BE2C (cell line): ENCODE data around the gene CCDC121.
"Not testable (repeated sequence)": the region's sequence is repeated elsewhere in the genome, so short reads cannot be mapped to it uniquely, and the experiment has no call there.

Experiments used
- DNase-seq: peaks from one replicate; pipeline ENCODE4 v3.0.0-alpha.2; 2020
- H3K27me3 ChIP-seq: fragments of 250-450 bp; sonication (Bioruptor Pico); 2 replicates; pipeline ENCODE4 v1.5.1; 2020; ENCODE audit warnings: mild to moderate bottlenecking
- H3K36me3 ChIP-seq: fragments of 250-450 bp; sonication (Bioruptor Pico); 2 replicates; pipeline ENCODE4 v1.5.1; 2020; ENCODE audit warnings: mild to moderate bottlenecking
- H3K4me1 ChIP-seq: fragments of 250-450 bp; sonication (Bioruptor Pico); 2 replicates; pipeline ENCODE4 v1.5.1; 2020
- H3K4me3 ChIP-seq: 2 replicates; pipeline ENCODE4 v1.5.1; 2011; ENCODE audit warnings: low read depth, low read length
- H3K9me3 ChIP-seq: fragments of 250-450 bp; sonication (Bioruptor Pico); 2 replicates; pipeline ENCODE4 v1.5.1; 2020
- TF ChIP-seq, protein P1 (sequence below): IDR thresholded peaks from 2 replicates; pipeline ENCODE4 v1.5.1; 2012; ENCODE audit warnings: mild to moderate bottlenecking, low read depth, low read length

CCDC121 gene

GRCh38 chr2:27613985-27614384 is 14.8 kb downstream of the CCDC121 start:
- Histone ChIP-seq H3K36me3 (peaks cover 40% of the 10 kb centered on the region), H3K27me3 (no peaks in the 10 kb centered on the region), H3K4me1 (no peaks in the 10 kb centered on the region), H3K4me3 (no peak overlapping the region), H3K9me3 (no peaks in the 10 kb centered on the region)
- TF ChIP-seq, protein P1, sequence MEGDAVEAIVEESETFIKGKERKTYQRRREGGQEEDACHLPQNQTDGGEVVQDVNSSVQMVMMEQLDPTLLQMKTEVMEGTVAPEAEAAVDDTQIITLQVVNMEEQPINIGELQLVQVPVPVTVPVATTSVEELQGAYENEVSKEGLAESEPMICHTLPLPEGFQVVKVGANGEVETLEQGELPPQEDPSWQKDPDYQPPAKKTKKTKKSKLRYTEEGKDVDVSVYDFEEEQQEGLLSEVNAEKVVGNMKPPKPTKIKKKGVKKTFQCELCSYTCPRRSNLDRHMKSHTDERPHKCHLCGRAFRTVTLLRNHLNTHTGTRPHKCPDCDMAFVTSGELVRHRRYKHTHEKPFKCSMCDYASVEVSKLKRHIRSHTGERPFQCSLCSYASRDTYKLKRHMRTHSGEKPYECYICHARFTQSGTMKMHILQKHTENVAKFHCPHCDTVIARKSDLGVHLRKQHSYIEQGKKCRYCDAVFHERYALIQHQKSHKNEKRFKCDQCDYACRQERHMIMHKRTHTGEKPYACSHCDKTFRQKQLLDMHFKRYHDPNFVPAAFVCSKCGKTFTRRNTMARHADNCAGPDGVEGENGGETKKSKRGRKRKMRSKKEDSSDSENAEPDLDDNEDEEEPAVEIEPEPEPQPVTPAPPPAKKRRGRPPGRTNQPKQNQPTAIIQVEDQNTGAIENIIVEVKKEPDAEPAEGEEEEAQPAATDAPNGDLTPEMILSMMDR = no peak
- no peak for DNase-seq

DNA sequence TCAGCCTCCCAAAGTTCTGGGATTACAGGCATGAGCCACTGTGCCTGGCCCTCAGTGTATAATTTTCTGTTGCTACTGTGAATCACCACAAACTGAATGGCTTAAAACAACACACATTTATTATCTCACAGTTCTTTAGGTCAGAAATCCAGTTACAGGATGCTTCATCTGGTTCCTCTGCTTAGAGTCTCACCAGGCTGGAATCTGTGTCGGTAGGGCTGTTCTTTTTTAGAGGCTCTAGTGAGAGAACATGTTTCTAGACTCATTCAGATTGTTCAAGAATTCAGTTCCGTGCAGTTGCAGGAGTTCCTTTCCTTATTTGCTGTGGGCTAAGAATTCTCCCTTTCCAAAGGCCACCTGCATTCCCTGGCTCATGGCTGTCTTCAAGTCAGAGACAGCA is 22.2 kb downstream of the CCDC121 start:
- Histone ChIP-seq H3K27me3 (no peaks in the 10 kb centered on the region), H3K4me1 (no peaks in the 10 kb centered on the region), H3K36me3 (peaks cover 50% of the 10 kb centered on the region), H3K9me3 (no peaks in the 10 kb centered on the region), H3K4me3 (no peak overlapping the region)
- no peak for DNase-seq
- TF ChIP-seq, protein P1 = no peak

DNA sequence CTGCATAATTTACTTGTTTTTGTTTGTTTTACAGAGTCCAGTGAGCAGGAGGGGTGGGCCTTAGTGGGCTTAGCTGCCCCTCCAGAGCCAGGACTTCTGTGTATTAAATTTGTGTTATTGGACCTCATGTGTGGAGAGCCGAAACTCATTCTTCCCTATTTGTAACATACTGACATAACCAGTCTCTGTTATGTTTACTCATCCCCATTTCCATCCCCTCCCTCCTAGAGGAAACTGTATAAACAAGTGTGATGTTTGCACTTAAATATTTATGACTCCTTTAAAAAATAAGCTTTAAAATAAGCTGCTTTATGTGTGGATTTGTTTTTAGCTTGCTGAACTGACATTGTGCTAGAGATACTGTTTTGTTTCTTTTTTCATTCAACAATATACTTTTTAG is 32.2 kb downstream of the CCDC121 start:
- DNase-seq = no peak
- H3K36me3 ChIP-seq = peaks cover 16% of the 10 kb centered on the region
- H3K4me1 ChIP-seq = no peaks in the 10 kb centered on the region
- no peaks in the 10 kb centered on the region for H3K9me3 ChIP-seq
- H3K4me3 ChIP-seq = no peak overlapping the region
- H3K27me3 ChIP-seq = no peaks in the 10 kb centered on the region
- TF ChIP-seq, protein P1 = no peak

- not testable (repeated sequence) for H3K36me3 ChIP-seq, H3K4me3 ChIP-seq, H3K9me3 ChIP-seq, H3K27me3 ChIP-seq, H3K4me1 ChIP-seq, DNase-seq
Measured at GRCh38 chr2:27595412-27595811, 33.4 kb downstream of the CCDC121 start.

GRCh38 chr2:27594020-27594703 is 34.6 kb downstream of the CCDC121 start:
- not testable (repeated sequence) for H3K36me3 ChIP-seq, H3K27me3 ChIP-seq, H3K4me3 ChIP-seq, H3K4me1 ChIP-seq, DNase-seq, H3K9me3 ChIP-seq

- DNase-seq = no peak
- TF ChIP-seq, protein P1 = no peak
- Histone ChIP-seq H3K36me3 (no peaks in the 10 kb centered on the region; the same call in 1 of the 2 replicates), H3K4me3 (no peak overlapping the region), H3K4me1 (no peaks in the 10 kb centered on the region), H3K27me3 (no peaks in the 10 kb centered on the region), H3K9me3 (no peaks in the 10 kb centered on the region)
Measured at GRCh38 chr2:27593240-27593639, 35.6 kb downstream of the CCDC121 start.

DNA sequence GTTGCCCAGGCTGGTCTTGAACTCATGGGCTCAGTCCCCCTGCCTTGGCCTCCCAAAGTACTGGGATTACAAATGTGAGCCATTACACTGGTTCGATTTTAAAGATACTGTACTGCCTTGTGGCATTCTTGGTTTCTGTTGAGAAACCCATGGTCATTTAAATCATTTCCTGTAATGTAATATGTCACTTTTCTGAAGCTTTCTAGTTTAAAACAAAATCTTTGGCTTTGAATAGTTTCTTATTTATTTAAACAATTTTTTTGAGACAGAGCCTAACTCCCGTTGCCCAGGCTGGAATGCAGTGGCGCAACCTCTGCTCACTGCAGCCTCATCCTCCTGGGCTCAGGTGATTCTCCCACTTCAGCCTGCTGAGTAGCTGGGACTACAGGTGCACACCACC is 37.1 kb downstream of the CCDC121 start:
- no peaks in the 10 kb centered on the region for H3K36me3 ChIP-seq
- H3K4me3 ChIP-seq = no peak overlapping the region
- no peaks in the 10 kb centered on the region for H3K27me3 ChIP-seq
- H3K9me3 ChIP-seq = no peaks in the 10 kb centered on the region
- no peak for DNase-seq
- TF ChIP-seq, protein P1 = no peak
- H3K4me1 ChIP-seq = no peaks in the 10 kb centered on the region
